Measurements from ENCODE around the gene ABLIM1.

- TF ChIP-seq TAF1 (IDR thresholded peaks at IDR 0.05; ENCODE audit: low read depth): no peak
- TF ChIP-seq USF1 (IDR thresholded peaks at IDR 0.05): no peak
- no peak for TF ChIP-seq TCF12 (IDR thresholded peaks at IDR 0.05; ENCODE audit: low read depth)
- no peak for TF ChIP-seq RAD21 (IDR thresholded peaks at IDR 0.05; ENCODE audit: low read depth)
- TF ChIP-seq EP300 (IDR thresholded peaks at IDR 0.05; ENCODE audit: borderline replicate concordance): no peak
Measured at GRCh38 chr10:114431414-114432135, 226.5 kb downstream of the ABLIM1 start.

All from Ishikawa (cell line).